Epithelial cell of esophagus (primary cell): ENCODE results near the gene ADD3.

Source experiments
- DNase-seq: peaks from one replicate; pipeline ENCODE4 v3.0.0; 2010; ENCODE audit warnings: low read depth
- H3K4me3 ChIP-seq: 2 replicates; pipeline ENCODE4 v1.5.1; 2011; ENCODE audit warnings: mild to moderate bottlenecking, low read length, control low read depth
- CTCF ChIP-seq: IDR thresholded peaks from 2 replicates; pipeline ENCODE4 v1.5.1; 2011; ENCODE audit warnings: low read depth, mild to moderate bottlenecking, low read length, control low read depth, inconsistent platforms; ENCODE audit not compliant: insufficient read depth; ENCODE audit errors: missing control alignments

ADD3 gene

DNA sequence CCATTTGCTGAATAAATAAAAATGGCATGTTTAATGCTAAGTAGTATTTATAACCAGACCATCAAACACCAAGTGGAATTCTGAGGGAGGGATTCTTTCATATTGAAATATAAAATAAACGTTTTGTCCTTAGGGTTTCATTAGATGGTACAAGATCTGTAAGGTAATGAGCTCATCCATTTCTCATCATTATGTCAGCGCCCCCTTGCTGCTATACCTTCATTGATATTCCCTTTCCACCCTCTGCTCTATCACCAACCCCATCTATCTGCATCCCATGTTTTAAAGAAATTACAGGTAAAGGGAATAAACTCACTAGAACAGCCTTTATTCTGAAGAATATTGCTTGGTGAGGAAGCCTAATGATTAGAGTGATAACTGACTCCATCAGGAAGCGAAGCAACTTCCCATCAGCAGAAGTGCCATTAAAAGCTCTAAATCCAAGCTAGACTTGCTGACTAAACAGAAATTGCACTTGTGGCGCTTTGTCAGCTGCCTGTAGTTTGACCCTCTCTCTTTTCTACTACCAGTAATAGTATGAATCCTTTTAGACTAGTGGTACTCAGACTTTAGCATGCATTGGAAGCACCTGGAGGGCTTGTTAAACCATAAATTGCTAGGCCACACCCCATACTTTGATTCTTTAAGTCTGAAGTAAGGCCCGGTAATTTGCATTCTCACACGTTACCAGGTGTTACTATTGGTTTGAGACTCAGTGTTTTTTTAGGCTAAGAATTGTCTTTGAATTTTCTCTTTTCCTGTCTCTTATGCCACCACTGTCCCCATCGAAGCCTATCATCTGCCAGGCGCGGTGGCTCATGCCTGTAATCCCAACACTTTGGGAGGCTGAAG, 27.5 kb downstream of the ADD3 start:
- H3K4me3 ChIP-seq = no peak overlapping the region
- TF ChIP-seq CTCF = peak; percentile 13
- peak; percentile 9 for DNase-seq

- TF ChIP-seq CTCF = no peak
- no peak for DNase-seq
- H3K4me3 ChIP-seq = no peak overlapping the region
Measured at GRCh38 chr10:110036640-110037039, 28.9 kb downstream of the ADD3 start.

DNA sequence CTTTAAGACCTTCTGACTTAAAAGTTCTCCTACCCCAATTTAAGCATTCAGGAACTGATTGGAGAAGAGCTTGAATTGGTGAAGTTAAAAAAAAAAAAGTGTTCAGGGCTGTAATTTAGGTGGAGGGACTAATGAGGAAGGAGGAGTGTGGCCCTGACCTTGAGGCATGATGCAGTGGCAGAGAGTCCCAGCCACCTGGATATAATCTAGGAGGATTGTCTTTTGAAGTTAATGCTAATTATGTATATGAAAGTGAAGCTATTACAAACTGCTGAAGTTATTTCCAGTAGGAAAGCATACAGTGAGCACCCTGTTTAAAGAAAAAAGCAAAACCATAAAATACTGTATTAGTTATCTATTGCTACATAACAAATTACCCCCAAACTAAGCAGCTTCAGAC, 31.5 kb downstream of the ADD3 start:
- H3K4me3 ChIP-seq = no peak overlapping the region
- no peak for TF ChIP-seq CTCF
- no peak for DNase-seq

DNA sequence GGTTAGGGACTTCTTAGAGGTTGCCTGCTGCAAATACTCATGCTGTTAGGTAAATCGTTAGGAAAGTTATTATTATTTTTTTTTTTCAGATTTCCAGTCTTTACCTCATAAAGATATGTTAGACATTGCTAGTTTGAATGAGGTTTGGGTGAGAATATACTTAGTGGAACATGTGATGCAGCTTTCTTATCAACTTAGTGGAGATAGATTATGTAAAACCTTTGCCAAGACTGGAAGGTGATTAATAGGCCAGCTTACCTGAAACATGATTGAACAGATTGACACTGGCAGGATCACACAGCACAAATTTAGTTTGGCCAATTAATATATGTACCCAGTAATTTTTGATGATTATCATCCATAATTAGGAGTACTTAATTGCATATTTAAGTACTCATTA, 32.3 kb downstream of the ADD3 start:
- TF ChIP-seq CTCF = no peak
- no peak for DNase-seq
- H3K4me3 ChIP-seq = no peak overlapping the region

DNA sequence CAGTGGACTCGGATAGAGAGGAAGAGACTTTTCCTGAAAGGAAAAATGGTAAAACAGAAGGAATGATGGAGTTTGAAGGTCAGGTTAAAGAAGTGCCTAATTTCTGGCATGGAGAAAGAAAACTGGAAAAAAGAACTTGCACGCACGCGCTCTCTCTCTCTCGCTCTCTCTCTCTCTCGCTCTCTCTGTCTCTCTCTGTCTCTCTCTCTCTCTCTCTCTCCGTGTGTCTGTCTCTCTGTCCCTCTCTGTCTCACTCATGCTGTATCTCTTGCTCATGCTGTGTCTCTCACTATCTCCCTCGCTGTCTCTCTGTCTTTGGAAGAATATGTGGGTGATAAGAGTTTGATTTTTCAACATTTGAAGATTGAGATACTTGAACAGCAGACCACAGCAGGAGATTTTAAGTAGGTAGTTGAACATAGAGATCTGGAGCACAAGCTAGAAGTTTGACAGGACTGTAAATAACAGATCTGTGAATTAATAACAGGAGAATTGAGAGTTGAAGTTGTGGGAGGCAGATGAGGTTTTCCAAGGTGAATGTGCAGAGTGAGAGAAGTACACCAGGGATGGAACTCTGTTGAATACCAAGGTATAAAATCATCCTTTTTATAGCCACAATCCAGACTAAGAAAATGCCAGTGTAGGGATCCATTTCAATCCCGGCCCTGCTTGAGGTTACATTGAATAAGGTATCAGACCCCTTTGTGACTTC, 33.1 kb downstream of the ADD3 start:
- H3K4me3 ChIP-seq = no peak overlapping the region
- TF ChIP-seq CTCF = no peak
- no peak for DNase-seq

GRCh38 chr10:110041479-110041829, 33.7 kb downstream of the ADD3 start:
- TF ChIP-seq CTCF = no peak
- no peak for DNase-seq
- H3K4me3 ChIP-seq = no peak overlapping the region

DNA sequence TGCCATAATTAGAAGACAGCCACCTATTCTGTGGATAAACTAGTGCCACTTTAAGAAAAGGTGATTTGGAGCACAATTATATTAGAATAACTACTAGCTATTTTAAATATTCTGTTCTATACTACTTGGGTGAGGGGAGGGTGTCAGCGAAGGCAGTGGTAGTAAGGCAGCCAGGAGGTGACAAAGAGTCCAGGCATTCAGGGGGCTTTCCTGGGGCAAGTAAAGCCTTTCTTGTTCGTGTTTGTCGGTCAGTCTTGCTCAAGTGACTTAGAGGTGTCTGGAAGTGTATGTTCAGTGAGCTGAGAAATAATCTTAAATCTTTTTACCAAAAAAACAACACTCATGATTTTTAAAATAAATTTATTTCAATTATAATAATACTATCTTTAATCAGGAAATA, 34.4 kb downstream of the ADD3 start:
- no peak for TF ChIP-seq CTCF
- no peak overlapping the region for H3K4me3 ChIP-seq
- DNase-seq = peak; percentile 32
